Keratinocyte (primary cell): ENCODE results near the gene ZNF831. TPM values are rescaled to one million over a fixed set of nuclear protein-coding genes. Genes with fewer than 3 reads are reported as not detected.

Experiments used
- DNase-seq: peaks from one replicate; pipeline ENCODE4 v3.0.0-alpha.2; 2011; ENCODE audit warnings: low read depth, missing footprints, low spot score
- FAIRE-seq: peaks from 2 replicates; lab custom pipeline; 2011; peaks lifted over from hg19 to GRCh38; lab: Jason Lieb, UNC
- H2AFZ ChIP-seq: 2 replicates; pipeline ENCODE4 v1.6.0; 2012; ENCODE audit warnings: low read length, control low read depth, inconsistent platforms; ENCODE audit not compliant: control insufficient read depth
- H3K27ac ChIP-seq: 2 replicates; pipeline ENCODE4 v1.5.1; 2011; ENCODE audit warnings: low read length; ENCODE audit not compliant: control insufficient read depth, insufficient read depth
- H3K27me3 ChIP-seq: 3 replicates; pipeline ENCODE4 v1.6.0; 2011; ENCODE audit warnings: low read length; ENCODE audit not compliant: control insufficient read depth, insufficient read depth; ENCODE audit errors: extremely low read depth
- H3K36me3 ChIP-seq, 2 experiments: 2 replicates in 1 of 2; 3 replicates in 1 of 2; pipeline ENCODE4 v1.5.1; 2011; ENCODE audit warnings: low read length in 2 of 2, mild to moderate bottlenecking in 1 of 2; ENCODE audit not compliant: control insufficient read depth in 2 of 2, insufficient read depth in 2 of 2; ENCODE audit errors: extremely low read depth in 1 of 2
- H3K4me1 ChIP-seq: 3 replicates; pipeline ENCODE4 v1.5.1; 2011; ENCODE audit warnings: low read length; ENCODE audit not compliant: control insufficient read depth, insufficient read depth; ENCODE audit errors: extremely low read depth
- H3K4me2 ChIP-seq: 3 replicates; pipeline ENCODE4 v1.6.0; 2011; ENCODE audit warnings: low read depth, low read length; ENCODE audit not compliant: control insufficient read depth, insufficient read depth; ENCODE audit errors: extremely low read depth
- H3K4me3 ChIP-seq, 3 experiments: fragments of 200-600 bp in 1 of 3; sonication (generic) in 1 of 3; 2 replicates in 2 of 3; 3 replicates in 1 of 3; pipeline ENCODE4 v1.5.1; 2011 to 2016; ENCODE audit warnings: low read length in 3 of 3, mild to moderate bottlenecking in 3 of 3, control low read depth in 2 of 3, inconsistent platforms in 1 of 3, low read depth in 1 of 3, mixed read lengths in 1 of 3, mixed run types in 1 of 3, moderate library complexity in 1 of 3; ENCODE audit not compliant: control insufficient read depth in 2 of 3, insufficient read depth in 2 of 3; ENCODE audit errors: extremely low read depth in 1 of 3
- H3K79me2 ChIP-seq: 2 replicates; pipeline ENCODE4 v1.6.0; 2012; ENCODE audit warnings: low read length; ENCODE audit not compliant: control insufficient read depth, insufficient read depth
- H3K9ac ChIP-seq: 3 replicates; pipeline ENCODE4 v1.6.0; 2011; ENCODE audit warnings: low read length; ENCODE audit not compliant: control insufficient read depth, insufficient read depth; ENCODE audit errors: extremely low read depth
- H3K9me1 ChIP-seq: 3 replicates; pipeline ENCODE4 v1.6.0; 2011; ENCODE audit warnings: low read length; ENCODE audit not compliant: control insufficient read depth, insufficient read depth; ENCODE audit errors: extremely low read depth
- H3K9me3 ChIP-seq: 2 replicates; pipeline ENCODE4 v1.5.1; 2012; ENCODE audit warnings: low read depth, low read length; ENCODE audit not compliant: control insufficient read depth
- H4K20me1 ChIP-seq: 3 replicates; pipeline ENCODE4 v1.6.0; 2011; ENCODE audit warnings: low read length; ENCODE audit not compliant: control insufficient read depth, insufficient read depth; ENCODE audit errors: extremely low read depth
- CTCF ChIP-seq, 3 experiments: IDR thresholded peaks in 1 of 3; conservative IDR thresholded peaks in 1 of 3; optimal IDR thresholded peaks in 1 of 3; 2 replicates in 2 of 3; 3 replicates in 1 of 3; pipeline versions ENCODE3 to v1.5.1; 2011; ENCODE audit warnings: low read length in 3 of 3, mild to moderate bottlenecking in 3 of 3, moderate library complexity in 2 of 3, control low read depth in 1 of 3, inconsistent platforms in 1 of 3; ENCODE audit not compliant: insufficient read depth in 2 of 3; ENCODE audit errors: extremely low read depth in 1 of 3
- EZH2 ChIP-seq: IDR thresholded peaks from one replicate; pipeline ENCODE4 v1.6.1; 2012; ENCODE audit warnings: inconsistent platforms, mild to moderate bottlenecking, low read length, moderate library complexity
- dilution Hi-C: fragments of 300-500 bp; cut with MboI; formaldehyde crosslinking; loops from one replicate; pipeline ENCODE4 v1.7.0; 2020; ENCODE audit warnings: low sequenced_read_pairs; ENCODE audit not compliant: extremely low pct_ligation_motif_present
- polyA plus RNA-seq, 5 experiments: library from polyadenylated mRNA; depleted of rRNA in 3 of 5; stranded (reverse) in 3 of 5; stranded (forward) in 1 of 5; unstranded in 1 of 5; fragments of >200 nt; gene quantifications; 1 replicate in 1 of 5; 2 replicates in 3 of 5; 3 replicates in 1 of 5; pipeline versions ENCODE4 v1.2.1 to v1.2.3, GENCODE V29; 2011 to 2012; ENCODE audit warnings: missing spikeins in 2 of 5, low read depth in 1 of 5, low replicate concordance in 1 of 5

The ZNF831 gene
- polyA plus RNA-seq, 1 donor (not counting 4 experiments of a cell fraction or from before 2014, with no cell fraction given): not detected

- Histone ChIP-seq H3K4me3 (no peak overlapping the region), H3K9me1 (no peaks in the 10 kb centered on the region), H3K9ac (no peak overlapping the region), H2AFZ (no peak overlapping the region), H3K9me3 (no peaks in the 10 kb centered on the region), H3K4me1 (no peaks in the 10 kb centered on the region), H3K27ac (no peak overlapping the region), H3K27me3 (no peaks in the 10 kb centered on the region), H3K4me2 (no peak overlapping the region), H3K79me2 (no peaks in the 10 kb centered on the region), H3K36me3 (no peaks in the 10 kb centered on the region), H4K20me1 (no peaks in the 10 kb centered on the region)
- dilution Hi-C loops: no loop called here
- no peak for DNase-seq
- no peak for FAIRE-seq
- TF ChIP-seq EZH2 (no peak), CTCF (optimal IDR thresholded peaks at IDR 0.05 in 1 of 3, IDR thresholded peaks at IDR 0.05 in 1 of 3, conservative IDR thresholded peaks at IDR 0.05 in 1 of 3; ENCODE audit: extremely low read depth in 1 of 3, insufficient read depth in 2 of 3, low read length in 3 of 3) (no peak)
These were observed 38.3 kb upstream of the ZNF831 start for GRCh38 chr20:59125332-59125731.

GRCh38 chr20:59125836-59126235 lies 37.8 kb upstream of the ZNF831 start:
- no peaks in the 10 kb centered on the region for H3K4me1 ChIP-seq
- H3K36me3 ChIP-seq: no peaks in the 10 kb centered on the region
- TF ChIP-seq CTCF (optimal IDR thresholded peaks at IDR 0.05 in 1 of 3, IDR thresholded peaks at IDR 0.05 in 1 of 3, conservative IDR thresholded peaks at IDR 0.05 in 1 of 3; ENCODE audit: extremely low read depth in 1 of 3, insufficient read depth in 2 of 3, low read length in 3 of 3) (no peak), EZH2 (no peak)
- no peaks in the 10 kb centered on the region for H3K79me2 ChIP-seq
- no peaks in the 10 kb centered on the region for H3K9me3 ChIP-seq
- no peaks in the 10 kb centered on the region for H3K27me3 ChIP-seq
- H4K20me1 ChIP-seq: no peaks in the 10 kb centered on the region
- H3K27ac ChIP-seq: no peak overlapping the region
- no peaks in the 10 kb centered on the region for H3K9me1 ChIP-seq
- no peak overlapping the region for H3K9ac ChIP-seq
- no peak overlapping the region for H3K4me2 ChIP-seq
- FAIRE-seq (no peak), DNase-seq (no peak)
- dilution Hi-C loops: no loop called here
- H2AFZ ChIP-seq: no peak overlapping the region
- no peak overlapping the region for H3K4me3 ChIP-seq
